ENCODE data around the gene FAM117B. TPM values are rescaled to one million over a fixed set of nuclear protein-coding genes. Genes with fewer than 3 reads are reported as not detected.

The FAM117B gene
- total RNA-seq, 1 experiment from 2014 or later, result 9.1 TPM

- DNase-seq (ENCODE audit: low read depth, low spot score), result no peak
- RAD21 ChIA-PET (ENCODE audit: low non-redundant PET in 1 of 2, low total read pairs in 2 of 2, uncharacterized antibody in 2 of 2, unreplicated experiment in 2 of 2), result no interaction called here
Observed at GRCh38 chr2:202627042-202627441, 7.7 kb upstream of the FAM117B start.

More at GRCh38 chr2:202627042-202627441, 7.7 kb upstream of the FAM117B start:
- no peak for ATAC-seq
- no peak overlapping the region for H3K27ac ChIP-seq (ENCODE audit: low read depth, low read length)
- POLR2A ChIA-PET, result no interaction called here
- H4K20me1 ChIP-seq (ENCODE audit: insufficient read depth), result no peaks in the 10 kb centered on the region
- no peak overlapping the region for H3K4me3 ChIP-seq (replicated peaks in 1 of 2; ENCODE audit: low read depth in 1 of 2, low read length in 2 of 2)
- CTCF ChIA-PET, result no interaction called here
- no peaks in the 10 kb centered on the region for H3K4me1 ChIP-seq (ENCODE audit: control insufficient read depth in 1 of 2, insufficient read depth in 2 of 2, low read length in 2 of 2)
- TF ChIP-seq SRF (IDR thresholded peaks at IDR 0.05; ENCODE audit: low read depth), result no peak
- no peak for TF ChIP-seq CBX3 (IDR thresholded peaks at IDR 0.05; ENCODE audit: low read depth)
- TF ChIP-seq POLR2AphosphoS5 (IDR thresholded peaks at IDR 0.05; ENCODE audit: low read depth, low read length), result no peak
- TF ChIP-seq RAD21 (IDR thresholded peaks at IDR 0.05; ENCODE audit: low read depth), result no peak
- TF ChIP-seq CTCF (IDR thresholded peaks at IDR 0.05 in 2 of 3, conservative IDR thresholded peaks at IDR 0.05 in 1 of 3; ENCODE audit: borderline replicate concordance in 1 of 3, insufficient read depth in 1 of 3, low read depth in 2 of 3, low read length in 2 of 3), result no peak
- no peak for TF ChIP-seq CEBPB (IDR thresholded peaks at IDR 0.05; ENCODE audit: low read depth)
- TF ChIP-seq SP1 (IDR thresholded peaks at IDR 0.05; ENCODE audit: low read depth), result no peak
- no peak for TF ChIP-seq JUND (IDR thresholded peaks at IDR 0.05)
- TF ChIP-seq SIN3A (IDR thresholded peaks at IDR 0.05; ENCODE audit: low read depth), result no peak
- no peak for TF ChIP-seq EZH2phosphoT487 (IDR thresholded peaks at IDR 0.05; ENCODE audit: borderline replicate concordance)
- no peak for TF ChIP-seq ELF1 (IDR thresholded peaks at IDR 0.05; ENCODE audit: borderline replicate concordance, low read depth)
- H3K9me3 ChIP-seq (ENCODE audit: control insufficient read depth in 1 of 2, insufficient read depth in 1 of 2, low read depth in 1 of 2, low read length in 2 of 2), result no peaks in the 10 kb centered on the region
- no peaks in the 10 kb centered on the region for H3K9me2 ChIP-seq (ENCODE audit: insufficient read depth)
- H3K79me2 ChIP-seq (ENCODE audit: insufficient read depth, low read length), result no peaks in the 10 kb centered on the region
- H3K9ac ChIP-seq (ENCODE audit: low read length), result no peak overlapping the region
- no peaks in the 10 kb centered on the region for H3K27me3 ChIP-seq (ENCODE audit: insufficient read depth, low read length)
- BruUV-seq (replicated peaks), result no TSS peak
- no peak overlapping the region for H2AFZ ChIP-seq (ENCODE audit: low read depth, low read length, poor library complexity, severe bottlenecking)
- H3K36me3 ChIP-seq (ENCODE audit: control insufficient read depth in 1 of 2, insufficient read depth in 2 of 2, low read length in 2 of 2), result no peaks in the 10 kb centered on the region
- no peak overlapping the region for H3K4me2 ChIP-seq (ENCODE audit: low read length)
- intact Hi-C loops (cut with micrococcal nuclease), result no loop called here
